ENCODE measurements around the gene FSD1L.
"Not testable (repeated sequence)": the region's sequence is repeated elsewhere in the genome, so short reads cannot be mapped to it uniquely, and the experiment has no call there.

- TF ChIP-seq CTCF, POLR2A (IDR thresholded peaks at IDR 0.05): not testable (repeated sequence)
Observed at GRCh38 chr9:105520992-105521391, 73.2 kb downstream of the FSD1L start.
